H1 (cell line): Measurements from ENCODE around the gene TBCE. TPM values are rescaled to one million over a fixed set of nuclear protein-coding genes. Genes with fewer than 3 reads are reported as not detected.

Experiments
- CTCF ChIA-PET: fragments of 300-600 bp; sonication (Branson Sonifier 250); formaldehyde crosslinking; loops from one replicate; lab custom pipeline; 2021; ENCODE audit not compliant: partially characterized antibody; lab: Charles Lee
- POLR2A ChIA-PET: fragments of 300-600 bp; sonication (Branson Sonifier 250); formaldehyde crosslinking; loops from one replicate; lab custom pipeline; 2021; ENCODE audit warnings: inconsistent platforms; ENCODE audit not compliant: partially characterized antibody; lab: Charles Lee
- DNase-seq, 2 experiments: peaks; one replicate each; pipeline versions ENCODE4 v3.0.0 to v3.0.0-alpha.2; 2010 to 2022; ENCODE audit warnings: low spot score in 2 of 2, low read depth in 1 of 2, mixed read lengths in 1 of 2
- FAIRE-seq: peaks from 2 replicates; lab custom pipeline; 2011; peaks lifted over from hg19 to GRCh38; lab: Jason Lieb, UNC
- H2AFZ ChIP-seq: 2 replicates; pipeline ENCODE4 v1.8.1; 2012; ENCODE audit warnings: low read length, inconsistent platforms
- H2AK5ac ChIP-seq: 2 replicates; pipeline ENCODE4 v1.6.1; 2013; ENCODE audit warnings: low read depth, low read length
- H2BK120ac ChIP-seq: replicated peaks from 2 replicates; pipeline ENCODE3; 2013; ENCODE audit warnings: low read depth, low read length, inconsistent platforms
- H2BK12ac ChIP-seq: 2 replicates; pipeline ENCODE4 v1.6.1; 2013; ENCODE audit warnings: low read depth, low read length
- H2BK15ac ChIP-seq: 2 replicates; pipeline ENCODE4 v1.6.1; 2013; ENCODE audit warnings: low read length
- H2BK20ac ChIP-seq: 2 replicates; pipeline ENCODE4 v1.6.1; 2013; ENCODE audit warnings: low read length
- H2BK5ac ChIP-seq: 2 replicates; pipeline ENCODE4 v1.6.1; 2013; ENCODE audit warnings: low read depth, low read length
- H3K14ac ChIP-seq: 2 replicates; pipeline ENCODE4 v1.6.1; 2013; ENCODE audit warnings: inconsistent platforms; ENCODE audit not compliant: insufficient read length
- H3K18ac ChIP-seq: 2 replicates; pipeline ENCODE4 v1.6.1; 2013; ENCODE audit warnings: low read length; ENCODE audit errors: extremely low read depth
- H3K23ac ChIP-seq: 2 replicates; pipeline ENCODE4 v1.6.1; 2013; ENCODE audit warnings: inconsistent platforms; ENCODE audit not compliant: insufficient read length
- H3K23me2 ChIP-seq: 2 replicates; pipeline ENCODE4 v1.6.1; 2013; ENCODE audit warnings: low read depth, low read length
- H3K27ac ChIP-seq: 2 replicates; pipeline ENCODE4 v1.6.1; 2011; ENCODE audit warnings: low read depth, low read length, inconsistent platforms
- H3K27me3 ChIP-seq, 4 experiments: replicated peaks in 1 of 4; 1 replicate in 1 of 4; 2 replicates in 3 of 4; pipeline versions ENCODE4 v1.6.1 to v1.8.1; 2011 to 2013; ENCODE audit warnings: low read length in 3 of 4, mild to moderate bottlenecking in 3 of 4, inconsistent platforms in 2 of 4, mixed read lengths in 2 of 4, moderate library complexity in 1 of 4; ENCODE audit not compliant: control insufficient read depth in 3 of 4, insufficient read depth in 3 of 4; ENCODE audit errors: extremely low read depth in 1 of 4
- H3K36me3 ChIP-seq, 4 experiments: 2 replicates each; pipeline versions ENCODE4 v1.6.1 to v1.8.1; 2011 to 2013; ENCODE audit warnings: mild to moderate bottlenecking in 4 of 4, low read length in 3 of 4, moderate library complexity in 2 of 4, control low read depth in 1 of 4, inconsistent platforms in 1 of 4; ENCODE audit not compliant: insufficient read depth in 4 of 4, control insufficient read depth in 2 of 4
- H3K4ac ChIP-seq: replicated peaks from 2 replicates; pipeline ENCODE3; 2013; ENCODE audit warnings: low read length, low read depth, mixed read lengths, inconsistent platforms; ENCODE audit not compliant: insufficient read length
- H3K4me1 ChIP-seq, 4 experiments: replicated peaks in 1 of 4; 1 replicate in 1 of 4; 2 replicates in 3 of 4; pipeline versions ENCODE4 v1.6.1 to v1.8.1; 2011 to 2013; ENCODE audit warnings: low read length in 3 of 4, inconsistent platforms in 2 of 4, mixed read lengths in 1 of 4; ENCODE audit not compliant: insufficient read depth in 4 of 4, control insufficient read depth in 3 of 4
- H3K4me2 ChIP-seq, 2 experiments: 2 replicates each; pipeline versions ENCODE4 v1.6.1 to v1.8.1; 2011 to 2013; ENCODE audit warnings: low read depth in 2 of 2, low read length in 2 of 2, control low read depth in 1 of 2, inconsistent platforms in 1 of 2, mild to moderate bottlenecking in 1 of 2; ENCODE audit not compliant: insufficient read depth in 1 of 2
- H3K4me3 ChIP-seq, 4 experiments: fragments of 200-600, 300-600 bp in 1 of 4; sonication (generic), shearing (Covaris generic), sonication (Bioruptor Twin) in 1 of 4; 2 replicates each; pipeline versions ENCODE4 v1.5.1 to v1.8.1; 2011 to 2016; ENCODE audit warnings: low read length in 4 of 4, low read depth in 3 of 4, control low read depth in 2 of 4, inconsistent platforms in 2 of 4, mild to moderate bottlenecking in 2 of 4, mixed read lengths in 1 of 4, moderate library complexity in 1 of 4; ENCODE audit not compliant: insufficient read depth in 2 of 4; ENCODE audit errors: extremely low read depth in 1 of 4
- H3K56ac ChIP-seq: replicated peaks from 2 replicates; pipeline ENCODE3; 2013; ENCODE audit warnings: low read depth, mild to moderate bottlenecking, mixed read lengths, low read length, inconsistent platforms; ENCODE audit not compliant: insufficient read length
- H3K79me1 ChIP-seq: 2 replicates; pipeline ENCODE4 v1.6.1; 2013; ENCODE audit warnings: low read depth, low read length, control low read depth
- H3K79me2 ChIP-seq, 2 experiments: 2 replicates each; pipeline versions ENCODE4 v1.6.1 to v1.8.1; 2012 to 2013; ENCODE audit warnings: low read length in 2 of 2, mild to moderate bottlenecking in 2 of 2, inconsistent platforms in 1 of 2; ENCODE audit not compliant: insufficient read depth in 2 of 2, control insufficient read depth in 1 of 2
- H3K9ac ChIP-seq, 4 experiments: replicated peaks in 1 of 4; 1 replicate in 1 of 4; 2 replicates in 3 of 4; pipeline versions ENCODE4 v1.6.1 to v1.8.1; 2011 to 2013; ENCODE audit warnings: low read depth in 3 of 4, low read length in 3 of 4, control low read depth in 2 of 4, mild to moderate bottlenecking in 2 of 4, moderate library complexity in 2 of 4, inconsistent platforms in 1 of 4; ENCODE audit errors: extremely low read depth in 1 of 4
- H3K9me3 ChIP-seq, 2 experiments: 2 replicates each; pipeline versions ENCODE4 v1.6.1 to v1.8.1; 2012 to 2013; ENCODE audit warnings: mild to moderate bottlenecking in 2 of 2, moderate library complexity in 2 of 2, control low read depth in 1 of 2, inconsistent platforms in 1 of 2, low read depth in 1 of 2, low read length in 1 of 2, mixed read lengths in 1 of 2; ENCODE audit not compliant: insufficient read depth in 2 of 2
- H4K20me1 ChIP-seq, 2 experiments: replicated peaks in 1 of 2; 2 replicates each; pipeline versions ENCODE3 to v1.8.1; 2011 to 2013; ENCODE audit warnings: inconsistent platforms in 2 of 2, low read length in 2 of 2, mild to moderate bottlenecking in 1 of 2; ENCODE audit not compliant: insufficient read depth in 2 of 2, control insufficient read depth in 1 of 2
- H4K5ac ChIP-seq: 2 replicates; pipeline ENCODE4 v1.6.1; 2013; ENCODE audit warnings: low read length, low read depth, mixed read lengths, inconsistent platforms; ENCODE audit not compliant: insufficient read length
- H4K8ac ChIP-seq: 2 replicates; pipeline ENCODE4 v1.8.0; 2013; ENCODE audit warnings: mild to moderate bottlenecking, moderate library complexity, low read length, inconsistent platforms; ENCODE audit not compliant: insufficient read depth; ENCODE audit errors: extremely low read depth
- H4K91ac ChIP-seq: replicated peaks from 2 replicates; pipeline ENCODE3; 2013; ENCODE audit warnings: low read length, mixed read lengths, inconsistent platforms; ENCODE audit not compliant: insufficient read length
- ASH2L ChIP-seq: fragments of 200-600, 300-600 bp; sonication (generic); IDR thresholded peaks from one replicate; pipeline ENCODE4 v1.7.1; 2017; ENCODE audit warnings: low read length
- ATF3 ChIP-seq: IDR thresholded peaks from 2 replicates; pipeline ENCODE4 v1.6.1; 2011; ENCODE audit warnings: low read depth, mild to moderate bottlenecking, low read length; ENCODE audit not compliant: insufficient read depth
- BRCA1 ChIP-seq: IDR thresholded peaks from 2 replicates; pipeline ENCODE4 v1.6.1; 2012; ENCODE audit warnings: low read depth, low read length, improper control_type of control experiment
- CBX5 ChIP-seq: fragments of 300-800, 300-1000 bp; sonication (generic); IDR thresholded peaks from 2 replicates; pipeline ENCODE4 v1.7.1; 2016; ENCODE audit warnings: antibody characterized with exemption, low read length, low read depth
- CREB1 ChIP-seq: IDR thresholded peaks from 2 replicates; pipeline ENCODE4 v1.6.1; 2012; ENCODE audit warnings: inconsistent platforms
- E2F6 ChIP-seq: IDR thresholded peaks from 2 replicates; pipeline ENCODE4 v1.6.1; 2012; ENCODE audit warnings: inconsistent platforms
- EP300 ChIP-seq, 2 experiments: IDR thresholded peaks; 1 replicate in 1 of 2; 2 replicates in 1 of 2; pipeline ENCODE4 v1.6.1; 2011 to 2012; ENCODE audit warnings: low read depth in 2 of 2, low read length in 2 of 2, mild to moderate bottlenecking in 2 of 2, borderline replicate concordance in 1 of 2, inconsistent platforms in 1 of 2, moderate library complexity in 1 of 2
- HDAC6 ChIP-seq: IDR thresholded peaks from one replicate; pipeline ENCODE4 v1.7.1; 2012; ENCODE audit warnings: low read depth, mild to moderate bottlenecking, inconsistent platforms, low read length, moderate library complexity
- MAX ChIP-seq: IDR thresholded peaks from 2 replicates; pipeline ENCODE4 v1.6.1; 2012; ENCODE audit warnings: inconsistent platforms
- NANOG ChIP-seq: IDR thresholded peaks from 2 replicates; pipeline ENCODE4 v1.6.1; 2011; ENCODE audit warnings: low read length, low read depth, mild to moderate bottlenecking, inconsistent platforms; ENCODE audit not compliant: insufficient read depth, poor library complexity, severe bottlenecking
- SUZ12 ChIP-seq: fragments of 200-600 bp; sonication (generic); IDR thresholded peaks from 2 replicates; pipeline ENCODE4 v1.6.1; 2012; ENCODE audit warnings: mild to moderate bottlenecking, inconsistent platforms, low read length, moderate library complexity, mixed read lengths
- TAF7 ChIP-seq: optimal IDR thresholded peaks from 2 replicates; pipeline ENCODE3; 2011; ENCODE audit warnings: low read depth, mild to moderate bottlenecking, inconsistent platforms, low read length, moderate library complexity, borderline replicate concordance
- TCF12 ChIP-seq: IDR thresholded peaks from 2 replicates; pipeline ENCODE4 v1.6.1; 2011; ENCODE audit warnings: low read depth, mild to moderate bottlenecking, low read length
- WGBS, 2 experiments: shearing (Covaris generic) in 1 of 2; methylation state at CpG; one replicate each; pipeline versions ENCODE4 v1.1.6 to v1.1.7; 2013 to 2015; ENCODE audit warnings: low lambda C conversion rate in 2 of 2, mixed read lengths in 2 of 2, inconsistent platforms in 1 of 2, low coverage in 1 of 2, missing lambda C conversion rate in 1 of 2; ENCODE audit not compliant: insufficient replicate concordance in 2 of 2, insufficient coverage in 1 of 2, insufficient read length in 1 of 2; ENCODE audit errors: extremely low coverage in 1 of 2, missing lambda C conversion rate in 1 of 2; 5-methylcytosine and 5-hydroxymethylcytosine counted together
- polyA plus RNA-seq, 7 experiments: library from polyadenylated mRNA; depleted of rRNA in 3 of 7; stranded (reverse) in 5 of 7; unstranded in 2 of 7; fragments of >200 nt in 5 of 7; fragments of 200-250 nt in 2 of 7; gene quantifications; 1 replicate in 5 of 7; 2 replicates in 1 of 7; 4 replicates in 1 of 7; pipeline versions ENCODE4 v1.2.1 to v1.2.3, GENCODE V29; 2011 to 2013; ENCODE audit warnings: missing spikeins in 2 of 7, mixed read lengths in 2 of 7
- total RNA-seq: library from RNA; stranded (reverse); fragmentation: NEBNext Ultra II Directional; extraction: Animal tissue kit (Norgen Biotek cat#: 25700); gene quantifications from 2 replicates; pipeline ENCODE4 v1.2.1, GENCODE V29; 2021

TBCE gene
- total and polyA plus RNA-seq, 2 of the 8 experiments (the other 6 are each of a cell fraction or from before 2014, with no cell fraction given), result 22.7 to 42.9 TPM

- Histone ChIP-seq H3K18ac (no peak overlapping the region), H2BK120ac (no peak overlapping the region), H3K14ac (no peak overlapping the region), H3K9ac (no peak overlapping the region), H2BK12ac (no peak overlapping the region), H4K91ac (no peak overlapping the region), H3K79me1 (no peaks in the 10 kb centered on the region), H4K5ac (no peak overlapping the region), H3K9me3 (no peaks in the 10 kb centered on the region), H4K8ac (no peak overlapping the region), H4K20me1 (no peaks in the 10 kb centered on the region), H3K27ac (no peak overlapping the region), H3K4me1 (peaks cover 3 to 5% (median 4%) of the 10 kb centered on the region in 4 experiments; a peak in 4 of 7 replicates), H2AFZ (no peak overlapping the region), H3K4me3 (no peak overlapping the region), H2BK15ac (no peak overlapping the region), H3K27me3 (no peaks in the 10 kb centered on the region), H2AK5ac (no peak overlapping the region), H3K4me2 (no peak overlapping the region), H3K4ac (no peak overlapping the region), H3K79me2 (no peaks in the 10 kb centered on the region), H2BK20ac (no peak overlapping the region), H2BK5ac (no peak overlapping the region), H3K23ac (no peak overlapping the region), H3K56ac (no peak overlapping the region), H3K36me3 (no peaks in the 10 kb centered on the region), H3K23me2 (no peaks in the 10 kb centered on the region; the same call in none of the 2 replicates)
- FAIRE-seq (no peak), DNase-seq (no peak)
- ChIA-PET CTCF (interaction anchor here (1.1 to 1.8 kb wide), 2 partner anchors 17 to 58 kb away, joined by 5 to 7 read pairs; no protein-coding TSS in a partner anchor), POLR2A (interaction anchor here (0.7 to 1.8 kb wide), 2 partner anchors 8 to 31 kb away, joined by 4 to 6 read pairs; partner anchors contain the start of genes ARID4B, GGPS1 and TBCE)
- WGBS, 2 experiments, result 98% methylated on average over 3 of the region's 3 CpGs; no CpG with 5 or more reads in 1 of the 2 experiments
- TF ChIP-seq ASH2L (no peak), TCF12 (no peak), BRCA1 (no peak), CBX5 (no peak), CREB1 (no peak), EP300 (IDR thresholded peaks at IDR 0.05; ENCODE audit: borderline replicate concordance in 1 of 2, low read depth in 2 of 2, low read length in 2 of 2) (no peak), SUZ12 (no peak), E2F6 (no peak), TAF7 (no peak), ATF3 (no peak), HDAC6 (no peak), NANOG (no peak), MAX (no peak)
Measured at GRCh38 chr1:235358899-235359298, 8.3 kb upstream of the TBCE start.
